Measurements from ENCODE around the gene ENDOD1. TPM values are rescaled to one million over a fixed set of nuclear protein-coding genes. Genes with fewer than 3 reads are reported as not detected.
"Not testable (repeated sequence)": the region's sequence is repeated elsewhere in the genome, so short reads cannot be mapped to it uniquely, and the experiment has no call there.

Gene ENDOD1
- total and polyA plus RNA-seq, 9 donors: 18.9 to 60.8 (median 34.3) TPM

DNA sequence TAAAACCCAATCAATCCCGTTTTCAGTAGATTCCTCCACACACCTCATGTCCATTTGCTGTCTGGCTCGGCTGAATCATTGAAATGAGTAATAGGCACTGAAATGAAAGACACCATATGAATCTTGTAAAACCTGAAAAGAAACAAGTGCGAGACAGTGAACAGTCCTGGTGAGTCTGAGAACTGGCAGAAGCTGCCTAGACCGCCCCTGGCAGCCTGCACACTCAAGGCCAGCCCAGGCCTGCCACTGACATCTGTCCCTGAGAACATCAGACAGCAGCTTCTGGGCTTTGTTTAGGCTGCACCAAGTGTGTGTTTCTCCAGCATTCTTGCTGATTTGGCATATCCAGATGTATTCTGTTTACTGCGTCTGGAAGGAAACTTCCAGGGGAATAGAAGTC, 44.8 kb downstream of the ENDOD1 start:
- TF ChIP-seq EP300 (IDR thresholded peaks at IDR 0.05) (no peak), CTCF (IDR thresholded peaks at IDR 0.05) (no peak)
- Histone ChIP-seq H3K9me3 (no peaks in the 10 kb centered on the region), H3K36me3 (no peaks in the 10 kb centered on the region), H3K27me3 (no peaks in the 10 kb centered on the region), H3K4me3 (no peak overlapping the region), H3K27ac (peak overlapping the region in 1 of 2 donors; percentile 13), H3K4me1 (ENCODE audit: insufficient read depth) (peaks cover 3% of the 10 kb centered on the region)
- peak in 1 of 5 donors; percentile 34 for DNase-seq
- intact Hi-C loops (cut with DNase I): no loop called here
- 8 to 14% (median 11%) methylated on average over 5 of the region's 5 CpGs for WGBS, 3 donors

DNA sequence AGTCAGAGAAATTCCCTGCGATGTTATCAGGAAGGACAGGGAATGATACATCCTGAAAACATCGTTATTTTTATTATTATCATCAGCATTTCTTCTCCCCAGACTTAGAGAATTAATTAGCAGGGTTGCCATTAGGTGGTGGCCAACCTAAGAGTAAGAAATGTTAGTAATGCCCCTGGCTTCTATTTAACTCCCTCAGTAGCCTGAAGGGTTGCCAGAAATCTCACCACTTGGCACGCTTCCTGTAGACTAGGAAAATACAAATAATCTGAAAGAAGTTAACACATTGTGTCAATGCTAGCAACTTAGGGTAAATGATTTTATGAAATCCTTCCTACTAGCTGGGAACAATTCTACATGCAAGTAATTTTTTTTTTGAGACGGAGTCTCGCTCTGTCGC, 45.5 kb downstream of the ENDOD1 start:
- WGBS, 3 donors: 32 to 42% (median 40%) methylated on average over 5 to 6 of the region's 6 CpGs
- TF ChIP-seq EP300 (IDR thresholded peaks at IDR 0.05) (no peak), POLR2A (IDR thresholded peaks at IDR 0.05) (no peak), CTCF (IDR thresholded peaks at IDR 0.05) (no peak)
- Histone ChIP-seq H3K4me3 (no peak overlapping the region), H3K4me1 (ENCODE audit: insufficient read depth) (peaks cover 3% of the 10 kb centered on the region), H3K36me3 (no peaks in the 10 kb centered on the region), H3K27me3 (no peaks in the 10 kb centered on the region), H3K27ac (peak overlapping the region in 1 of 2 donors; percentile 13), H3K9me3 (no peaks in the 10 kb centered on the region)
- intact Hi-C loops (cut with DNase I): no loop called here
- DNase-seq: peak in 3 of 5 donors; percentile 33 to 55 (median 49)

- intact Hi-C loops (cut with DNase I): no loop called here
- WGBS, 3 donors: 93 to 99% (median 97%) methylated on average over 2 of the region's 2 CpGs
- Histone ChIP-seq H3K36me3 (no peaks in the 10 kb centered on the region), H3K4me1 (ENCODE audit: insufficient read depth) (peaks cover 3% of the 10 kb centered on the region), H3K27ac (no peak overlapping the region), H3K9me3 (no peaks in the 10 kb centered on the region), H3K27me3 (no peaks in the 10 kb centered on the region), H3K4me3 (no peak overlapping the region)
- TF ChIP-seq EP300 (IDR thresholded peaks at IDR 0.05) (no peak), POLR2A (IDR thresholded peaks at IDR 0.05) (no peak), CTCF (IDR thresholded peaks at IDR 0.05) (no peak)
- DNase-seq: no peak
Observed at GRCh38 chr11:95135880-95136279, 46.2 kb downstream of the ENDOD1 start.

GRCh38 chr11:95136747-95137146, 47.1 kb downstream of the ENDOD1 start:
- intact Hi-C loops (cut with DNase I); H3K4me3 ChIP-seq; H3K27me3 ChIP-seq; H3K36me3 ChIP-seq; H3K4me1 ChIP-seq (ENCODE audit: insufficient read depth); H3K9me3 ChIP-seq; H3K27ac ChIP-seq; DNase-seq: not testable (repeated sequence)
- WGBS, 3 donors: 95 to 98% (median 95%) methylated on average over 4 of the region's 4 CpGs

GRCh38 chr11:95137299-95137698, 47.7 kb downstream of the ENDOD1 start:
- H3K4me3 ChIP-seq: no peak overlapping the region
- no peak for DNase-seq
- no peak for TF ChIP-seq EP300 (IDR thresholded peaks at IDR 0.05)
- no peak for TF ChIP-seq POLR2A (IDR thresholded peaks at IDR 0.05)
- TF ChIP-seq CTCF (IDR thresholded peaks at IDR 0.05): no peak
- no peak overlapping the region for H3K27ac ChIP-seq
- H3K4me1 ChIP-seq (ENCODE audit: insufficient read depth): peaks cover 3% of the 10 kb centered on the region
- H3K9me3 ChIP-seq: no peaks in the 10 kb centered on the region
- H3K36me3 ChIP-seq: no peaks in the 10 kb centered on the region
- no peaks in the 10 kb centered on the region for H3K27me3 ChIP-seq
- intact Hi-C loops (cut with DNase I): no loop called here
